Activated CD4-positive, alpha-beta T cell treated with anti-CD3 and anti-CD28 coated beads for 1 hour (primary cell): ENCODE measurements around the gene SLC11A1.

Experiments used
- DNase-seq: peaks from one replicate; pipeline ENCODE4 v3.0.0-alpha.2; 2020

Gene SLC11A1

DNA sequence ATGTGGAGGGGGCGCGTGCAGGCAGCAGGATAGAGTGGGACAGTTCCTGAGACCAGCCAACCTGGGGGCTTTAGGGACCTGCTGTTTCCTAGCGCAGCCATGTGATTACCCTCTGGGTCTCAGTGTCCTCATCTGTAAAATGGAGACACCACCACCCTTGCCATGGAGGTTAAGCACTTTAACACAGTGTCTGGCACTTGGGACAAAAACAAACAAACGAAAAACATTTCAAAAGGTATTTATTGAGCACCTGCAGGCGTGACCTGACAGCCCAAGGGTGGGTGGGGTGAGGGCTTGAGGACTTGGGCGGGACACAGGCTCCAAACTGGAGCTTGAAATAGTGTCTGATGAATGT, 13.0 kb downstream of the SLC11A1 start:
- DNase-seq, result no peak

GRCh38 chr2:218395456-218395825, 13.4 kb downstream of the SLC11A1 start:
- no peak for DNase-seq

- DNase-seq, result peak; percentile 90
Measured at GRCh38 chr2:218395826-218396687, 14.0 kb downstream of the SLC11A1 start.

DNA sequence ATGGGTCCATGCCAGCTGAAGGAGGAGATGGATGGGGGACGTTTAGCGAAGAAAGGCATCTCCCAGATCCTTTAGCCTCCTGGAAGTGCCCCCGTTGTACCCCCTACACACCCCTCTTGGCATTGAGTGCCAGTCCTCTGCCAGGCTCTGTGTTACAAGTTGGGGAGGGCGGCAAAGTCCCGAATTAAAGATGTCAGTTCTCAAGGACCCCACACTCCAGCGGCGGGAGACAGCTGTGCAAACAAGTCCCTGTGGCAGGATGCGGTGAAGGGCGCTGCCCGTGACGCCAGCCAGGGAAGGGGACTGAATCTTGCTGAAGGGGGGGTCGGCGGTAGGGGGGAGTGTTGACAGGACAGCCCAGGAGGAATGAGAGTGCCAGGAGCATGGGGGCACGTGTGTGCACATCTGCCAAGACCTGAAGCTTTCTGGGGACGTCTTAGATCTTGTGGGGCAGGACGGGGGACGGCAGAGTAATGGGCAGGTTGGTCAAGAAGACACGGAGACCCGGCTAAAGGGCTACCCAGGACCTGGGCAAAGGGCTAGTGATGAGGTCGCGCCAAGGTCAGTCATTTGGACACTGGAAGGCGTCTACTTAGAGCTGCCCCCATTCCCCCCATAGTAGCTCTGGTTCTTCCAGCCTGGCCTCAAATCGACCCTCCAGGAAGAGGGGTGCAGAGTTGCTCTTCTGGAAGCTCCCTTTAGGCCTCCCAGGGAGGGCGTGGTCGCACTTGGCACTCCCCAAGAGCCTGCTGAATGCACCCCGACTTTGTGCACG, 14.8 kb downstream of the SLC11A1 start:
- DNase-seq, result peak; percentile 58

DNA sequence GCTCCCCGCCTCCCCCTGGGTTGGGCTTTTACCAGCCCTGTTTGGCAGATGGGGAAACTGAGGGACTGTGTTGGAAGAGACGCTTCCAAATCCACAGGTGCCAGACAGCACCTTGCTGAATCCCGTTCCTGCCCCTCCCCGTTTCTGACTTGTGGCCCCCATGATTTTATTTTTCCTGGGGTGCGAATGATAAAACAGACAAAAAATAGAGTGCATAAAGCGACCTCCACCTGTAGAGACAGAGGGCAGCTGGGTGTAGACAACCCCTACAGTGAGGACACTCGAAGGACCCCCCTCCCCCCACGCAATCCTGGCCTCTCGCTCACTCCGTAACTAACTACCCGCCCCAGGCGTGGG, 15.4 kb downstream of the SLC11A1 start:
- DNase-seq, result no peak

GRCh38 chr2:218397820-218398436, 15.9 kb downstream of the SLC11A1 start:
- DNase-seq, result no peak

DNA sequence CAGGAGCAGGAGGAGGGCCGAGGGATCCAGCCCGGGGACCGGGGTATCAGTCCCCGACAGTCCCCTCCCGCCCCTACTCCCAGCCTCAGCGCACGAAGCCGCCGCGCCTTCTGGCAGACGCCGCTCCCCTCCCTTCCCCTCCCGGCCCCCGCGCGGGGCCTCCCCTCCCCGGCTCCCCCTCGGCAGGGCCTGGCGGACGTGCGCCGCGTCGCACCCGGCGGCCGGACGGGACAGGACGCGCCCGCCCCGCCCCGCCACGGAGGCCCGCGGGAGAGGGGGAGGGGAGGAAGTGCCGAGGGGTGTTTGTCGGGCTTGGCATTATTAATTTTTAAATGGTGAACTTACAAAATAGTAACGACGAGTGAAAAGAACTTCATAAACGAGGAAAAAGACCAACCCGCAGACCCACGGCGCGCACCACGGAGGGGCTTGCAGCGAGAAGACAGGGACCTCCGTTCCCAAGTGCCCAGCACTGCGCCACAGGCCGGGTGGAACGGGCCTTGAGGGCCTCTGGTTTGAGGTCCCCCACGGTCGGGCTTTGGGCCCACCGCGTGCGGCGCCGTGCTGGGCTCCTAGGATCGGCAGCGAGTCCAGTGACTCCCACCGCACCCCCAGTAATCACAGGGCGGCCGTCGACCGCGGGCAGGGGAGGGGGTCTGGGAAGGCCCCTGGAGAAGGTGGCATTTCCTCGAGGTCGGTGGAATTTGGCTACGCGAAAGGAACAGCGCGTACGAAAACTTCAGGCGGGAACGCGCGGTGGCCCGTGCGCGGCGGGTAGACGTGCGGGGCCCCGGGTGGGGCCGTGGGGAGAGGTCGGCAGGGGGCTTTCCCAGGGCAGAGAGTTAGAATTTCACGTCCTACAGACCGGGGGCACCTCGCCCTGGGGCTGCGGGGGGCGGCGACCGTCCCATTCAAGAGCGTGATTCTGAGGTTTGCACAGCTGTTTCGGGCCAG, 16.6 kb downstream of the SLC11A1 start:
- peak; percentile 41 for DNase-seq

DNA sequence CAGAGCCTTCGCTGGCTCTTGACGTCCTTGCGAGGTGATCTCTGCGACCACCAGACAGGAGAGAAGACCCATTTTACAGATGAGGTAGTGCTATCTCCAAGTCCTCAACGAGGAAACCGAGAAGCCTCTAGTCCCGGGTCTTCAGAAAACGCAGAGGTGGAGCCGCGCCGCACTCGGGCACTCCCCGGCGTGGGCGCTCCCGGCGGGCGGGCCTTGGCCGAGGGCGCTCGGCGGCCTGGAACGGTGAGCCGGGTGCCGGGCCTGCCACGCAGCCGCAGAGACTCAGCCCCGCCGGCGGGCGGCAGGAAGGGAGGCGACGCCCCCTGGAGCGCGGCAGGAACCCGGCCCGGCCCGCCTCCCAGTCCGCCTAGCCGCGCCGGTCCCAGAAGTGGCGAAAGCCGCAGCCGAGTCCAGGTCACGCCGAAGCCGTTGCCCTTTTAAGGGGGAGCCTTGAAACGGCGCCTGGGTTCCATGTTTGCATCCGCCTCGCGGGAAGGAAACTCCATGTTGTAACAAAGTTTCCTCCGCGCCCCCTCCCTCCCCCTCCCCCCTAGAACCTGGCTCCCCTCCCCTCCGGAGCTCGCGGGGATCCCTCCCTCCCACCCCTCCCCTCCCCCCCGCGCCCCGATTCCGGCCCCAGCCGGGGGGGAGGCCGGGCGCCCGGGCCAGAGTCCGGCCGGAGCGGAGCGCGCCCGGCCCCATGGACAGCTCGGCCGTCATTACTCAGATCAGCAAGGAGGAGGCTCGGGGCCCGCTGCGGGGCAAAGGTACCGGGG, 17.5 kb downstream of the SLC11A1 start, which contains the start of gene CTDSP1:
Gene CTDSP1, plus strand, starts transcription at position 478 of the 776 bp plus-strand sequence. Its CDS starts 223 bp downstream, at position 701.
- DNase-seq, result peak; percentile 87

GRCh38 chr2:218400167-218400929, 18.3 kb downstream of the SLC11A1 start:
- DNase-seq, result no peak

DNA sequence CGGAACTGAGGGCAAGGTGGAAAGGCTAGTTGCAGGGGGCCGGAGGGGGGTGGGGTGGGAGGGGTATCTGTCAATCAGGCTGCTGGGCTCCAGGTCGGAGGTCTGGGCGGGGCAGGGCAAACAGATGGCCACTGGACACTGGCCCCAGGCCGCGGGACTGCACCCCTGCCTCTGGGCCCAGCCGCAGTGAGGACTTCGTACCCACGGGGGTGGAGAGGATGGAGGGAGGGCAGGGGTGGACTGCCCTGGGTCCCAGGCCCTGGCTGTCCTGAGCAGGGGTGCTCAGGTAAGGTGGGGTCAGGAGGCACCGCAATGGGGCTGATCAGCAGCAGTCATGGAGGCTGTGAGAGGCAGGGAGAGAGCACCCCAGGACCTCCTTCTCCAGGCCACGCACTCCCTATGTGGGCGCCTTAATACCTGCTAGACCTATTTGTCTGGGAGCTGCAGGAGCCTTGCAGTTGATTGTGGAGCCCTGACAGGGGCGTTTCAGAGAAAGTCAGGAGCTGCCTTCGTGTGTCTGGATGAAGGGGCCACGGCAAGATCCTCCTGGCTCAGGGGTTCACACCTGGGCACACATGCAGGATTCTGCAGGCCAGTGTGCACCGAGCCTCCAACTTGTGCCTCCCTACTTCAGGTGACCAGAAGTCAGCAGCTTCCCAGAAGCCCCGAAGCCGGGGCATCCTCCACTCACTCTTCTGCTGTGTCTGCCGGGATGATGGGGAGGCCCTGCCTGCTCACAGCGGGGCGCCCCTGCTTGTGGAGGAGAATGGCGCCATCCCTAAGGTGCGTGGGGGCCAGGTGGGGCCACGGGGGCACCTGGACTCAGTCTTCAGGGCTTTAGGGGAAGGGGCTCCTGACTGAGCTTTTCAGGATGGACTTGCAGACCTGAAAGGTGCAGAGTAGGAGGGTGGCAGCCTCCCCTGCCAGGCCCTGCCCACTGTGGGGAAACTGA, 19.1 kb downstream of the SLC11A1 start:
- no peak for DNase-seq

GRCh38 chr2:218401890-218402289, 19.8 kb downstream of the SLC11A1 start:
- DNase-seq, result no peak

DNA sequence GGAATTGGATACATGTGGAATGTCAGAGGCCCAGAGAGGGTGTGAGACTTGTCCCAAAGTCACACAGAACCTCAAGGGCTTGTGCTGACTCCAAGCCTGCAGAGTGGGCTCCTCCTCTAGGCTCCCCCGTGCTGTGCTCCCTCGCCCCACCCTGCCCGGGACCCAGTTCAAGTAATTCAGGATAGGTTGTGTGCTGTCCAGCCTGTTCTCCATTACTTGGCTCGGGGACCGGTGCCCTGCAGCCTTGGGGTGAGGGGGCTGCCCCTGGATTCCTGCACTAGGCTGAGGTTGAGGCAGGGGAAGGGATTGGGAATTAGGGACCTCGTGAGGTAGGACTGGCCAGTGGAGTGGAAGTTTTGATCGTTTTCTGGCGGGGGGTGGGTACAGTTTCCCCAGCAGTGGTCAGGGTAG, 20.4 kb downstream of the SLC11A1 start:
- DNase-seq, result no peak

DNA sequence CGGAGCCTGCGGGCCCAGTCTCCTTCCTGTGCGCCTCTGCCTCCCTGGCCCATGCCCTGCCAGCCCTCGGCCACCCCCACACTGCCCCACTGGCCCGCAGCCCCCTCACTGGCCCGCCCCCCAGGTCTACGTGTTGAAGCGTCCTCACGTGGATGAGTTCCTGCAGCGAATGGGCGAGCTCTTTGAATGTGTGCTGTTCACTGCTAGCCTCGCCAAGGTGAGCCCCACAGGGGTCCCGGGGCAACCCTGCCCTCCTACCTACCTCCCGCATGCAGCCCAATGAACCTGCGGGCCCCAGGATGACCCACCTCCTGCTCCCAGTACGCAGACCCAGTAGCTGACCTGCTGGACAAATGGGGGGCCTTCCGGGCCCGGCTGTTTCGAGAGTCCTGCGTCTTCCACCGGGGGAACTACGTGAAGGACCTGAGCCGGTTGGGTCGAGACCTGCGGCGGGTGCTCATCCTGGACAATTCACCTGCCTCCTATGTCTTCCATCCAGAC, 20.9 kb downstream of the SLC11A1 start:
- no peak for DNase-seq

DNA sequence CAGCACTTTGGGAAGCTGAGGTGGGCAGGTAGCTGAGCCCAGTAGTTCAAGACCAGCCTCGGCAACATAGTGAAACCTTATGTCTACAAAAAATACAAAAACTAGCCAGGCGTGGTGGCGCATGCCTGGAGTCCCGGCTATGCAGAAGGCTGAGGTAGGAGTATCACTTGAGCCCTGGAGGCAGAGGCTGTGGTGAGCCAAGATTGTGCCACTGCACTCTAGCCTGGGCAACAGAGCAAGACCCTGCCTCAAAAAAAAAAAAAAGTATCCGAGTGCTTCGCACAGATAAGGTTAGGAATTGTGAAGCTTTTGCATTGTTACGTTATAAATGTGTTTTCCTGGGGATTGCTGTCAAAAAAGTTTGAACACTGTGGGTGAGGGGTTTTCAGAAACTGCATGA, 21.7 kb downstream of the SLC11A1 start:
- DNase-seq, result no peak

DNA sequence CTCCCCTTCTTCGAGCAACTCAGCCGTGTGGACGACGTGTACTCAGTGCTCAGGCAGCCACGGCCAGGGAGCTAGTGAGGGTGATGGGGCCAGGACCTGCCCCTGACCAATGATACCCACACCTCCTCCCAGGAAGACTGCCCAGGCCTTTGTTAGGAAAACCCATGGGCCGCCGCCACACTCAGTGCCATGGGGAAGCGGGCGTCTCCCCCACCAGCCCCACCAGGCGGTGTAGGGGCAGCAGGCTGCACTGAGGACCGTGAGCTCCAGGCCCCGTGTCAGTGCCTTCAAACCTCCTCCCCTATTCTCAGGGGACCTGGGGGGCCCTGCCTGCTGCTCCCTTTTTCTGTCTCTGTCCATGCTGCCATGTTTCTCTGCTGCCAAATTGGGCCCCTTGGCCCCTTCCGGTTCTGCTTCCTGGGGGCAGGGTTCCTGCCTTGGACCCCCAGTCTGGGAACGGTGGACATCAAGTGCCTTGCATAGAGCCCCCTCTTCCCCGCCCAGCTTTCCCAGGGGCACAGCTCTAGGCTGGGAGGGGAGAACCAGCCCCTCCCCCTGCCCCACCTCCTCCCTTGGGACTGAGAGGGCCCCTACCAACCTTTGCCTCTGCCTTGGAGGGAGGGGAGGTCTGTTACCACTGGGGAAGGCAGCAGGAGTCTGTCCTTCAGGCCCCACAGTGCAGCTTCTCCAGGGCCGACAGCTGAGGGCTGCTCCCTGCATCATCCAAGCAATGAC, 22.4 kb downstream of the SLC11A1 start:
- DNase-seq, result no peak

DNA sequence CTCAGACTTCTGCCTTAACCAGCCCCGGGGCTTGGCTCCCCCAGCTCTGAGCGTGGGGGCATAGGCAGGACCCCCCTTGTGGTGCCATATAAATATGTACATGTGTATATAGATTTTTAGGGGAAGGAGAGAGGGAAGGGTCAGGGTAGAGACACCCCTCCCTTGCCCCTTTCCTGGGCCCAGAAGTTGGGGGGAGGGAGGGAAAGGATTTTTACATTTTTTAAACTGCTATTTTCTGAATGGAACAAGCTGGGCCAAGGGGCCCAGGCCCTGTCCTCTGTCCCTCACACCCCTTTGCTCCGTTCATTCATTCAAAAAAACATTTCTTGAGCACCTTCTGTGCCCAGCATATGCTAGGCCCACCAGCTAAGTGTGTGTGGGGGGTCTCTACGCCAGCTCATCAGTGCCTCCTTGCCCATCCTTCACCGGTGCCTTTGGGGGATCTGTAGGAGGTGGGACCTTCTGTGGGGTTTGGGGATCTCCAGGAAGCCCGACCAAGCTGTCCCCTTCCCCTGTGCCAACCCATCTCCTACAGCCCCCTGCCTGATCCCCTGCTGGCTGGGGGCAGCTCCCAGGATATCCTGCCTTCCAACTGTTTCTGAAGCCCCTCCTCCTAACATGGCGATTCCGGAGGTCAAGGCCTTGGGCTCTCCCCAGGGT, 23.1 kb downstream of the SLC11A1 start:
- no peak for DNase-seq

- no peak for DNase-seq
Measured at GRCh38 chr2:218405746-218406208, 23.7 kb downstream of the SLC11A1 start.
